ENCODE data around the gene ZNF100.
"Not testable (repeated sequence)": the region's sequence is repeated elsewhere in the genome, so short reads cannot be mapped to it uniquely, and the experiment has no call there.

Gene ZNF100

GRCh38 chr19:21704320-21704719 is 63.1 kb downstream of the ZNF100 start:
- DNase-seq (ENCODE audit: low spot score), result no peak

DNA sequence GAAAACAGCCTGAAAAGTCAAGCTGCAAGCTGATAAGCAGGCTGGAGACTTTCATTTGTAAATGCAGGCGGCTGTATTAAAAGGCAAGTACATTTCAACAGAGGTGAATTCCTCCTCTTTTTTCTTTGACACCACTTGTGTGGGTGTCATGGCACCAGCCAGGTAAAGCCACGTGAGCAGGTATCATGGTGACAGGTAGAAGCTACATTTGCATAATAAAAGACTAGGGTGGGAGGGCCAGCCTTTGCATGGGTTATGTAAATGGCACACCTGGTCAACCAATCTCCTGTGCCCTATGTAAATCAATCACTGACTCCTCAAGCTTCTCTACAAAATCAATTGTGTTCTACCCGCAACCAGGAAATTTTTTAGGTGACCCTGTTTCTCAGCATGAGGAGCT is 68.2 kb downstream of the ZNF100 start:
- DNase-seq (ENCODE audit: low spot score), result no peak

DNA sequence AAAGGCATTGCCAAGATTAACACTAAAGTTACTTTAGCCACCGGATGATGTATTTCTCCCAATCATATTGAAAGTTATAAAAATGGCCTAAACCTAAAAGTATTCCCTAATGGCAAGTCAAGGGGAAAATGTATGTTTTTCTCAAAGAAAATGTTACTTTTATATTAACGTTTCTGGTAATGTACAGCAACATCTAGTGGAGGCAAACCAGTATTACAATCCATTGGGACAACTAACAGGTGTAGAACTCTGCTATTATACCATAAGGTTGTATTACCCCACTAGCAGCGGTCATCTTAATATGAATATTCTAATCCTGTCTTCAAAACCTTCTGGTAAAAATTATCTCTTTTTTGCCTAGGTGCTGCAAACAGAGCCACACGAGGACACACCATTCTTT is 69.2 kb downstream of the ZNF100 start:
- no peak for DNase-seq (ENCODE audit: low spot score)

DNA sequence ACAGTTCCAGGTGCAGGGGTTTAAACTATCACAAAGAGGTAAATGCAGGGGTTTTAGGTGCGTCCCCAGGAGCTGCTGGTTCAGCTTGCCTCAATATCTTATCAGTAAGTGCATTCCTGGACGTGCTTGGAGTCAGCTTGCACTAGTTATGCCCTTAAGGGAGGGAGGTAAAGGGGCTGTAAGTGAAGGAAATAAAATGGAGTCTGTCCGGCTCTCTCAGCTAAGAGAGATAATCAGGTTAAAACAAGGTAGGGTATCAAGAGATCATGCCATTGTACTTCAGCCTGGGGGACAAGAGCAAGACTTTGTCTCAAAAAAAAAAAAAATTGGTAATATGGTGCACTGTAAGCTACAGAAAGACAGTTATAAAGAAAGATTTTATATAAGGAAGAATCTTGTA is 69.7 kb downstream of the ZNF100 start:
- no peak for DNase-seq (ENCODE audit: low spot score)

DNA sequence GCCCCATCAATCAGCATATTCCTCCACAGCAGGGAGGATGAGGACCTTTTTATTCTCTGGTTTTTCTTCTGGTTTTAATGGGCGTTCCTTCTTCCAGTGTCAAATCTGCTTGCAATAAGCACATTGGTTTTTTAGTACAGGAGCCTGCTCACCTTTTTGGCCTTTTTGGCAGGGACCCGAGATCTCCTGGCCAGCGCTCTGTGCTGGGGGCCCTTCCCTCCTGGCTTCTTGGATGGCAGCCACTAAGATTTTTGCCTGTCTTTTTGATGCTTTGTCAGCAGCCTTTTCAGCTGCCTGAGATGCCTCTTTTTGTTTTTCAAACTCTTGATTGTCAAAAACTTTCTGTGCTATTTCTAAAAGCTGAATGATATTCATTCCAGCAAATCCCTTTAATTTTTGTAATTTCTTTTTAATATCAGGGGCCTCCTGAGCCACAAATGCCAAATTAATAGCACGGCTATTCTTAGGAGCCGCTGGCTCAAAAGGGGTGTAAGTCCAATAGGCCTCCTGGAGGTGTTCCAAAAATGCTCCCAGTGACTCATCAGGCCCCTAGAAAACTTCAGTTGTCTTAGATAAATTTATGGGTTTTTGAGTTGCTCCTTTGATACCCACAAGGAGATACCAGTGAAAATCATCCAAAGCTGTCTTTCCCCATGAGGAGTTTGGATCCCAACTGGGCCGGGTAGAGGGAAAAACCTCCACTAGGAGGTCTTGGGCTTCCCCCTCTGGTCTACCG is 73.0 kb downstream of the ZNF100 start:
- no peak for DNase-seq (ENCODE audit: low spot score)

DNA sequence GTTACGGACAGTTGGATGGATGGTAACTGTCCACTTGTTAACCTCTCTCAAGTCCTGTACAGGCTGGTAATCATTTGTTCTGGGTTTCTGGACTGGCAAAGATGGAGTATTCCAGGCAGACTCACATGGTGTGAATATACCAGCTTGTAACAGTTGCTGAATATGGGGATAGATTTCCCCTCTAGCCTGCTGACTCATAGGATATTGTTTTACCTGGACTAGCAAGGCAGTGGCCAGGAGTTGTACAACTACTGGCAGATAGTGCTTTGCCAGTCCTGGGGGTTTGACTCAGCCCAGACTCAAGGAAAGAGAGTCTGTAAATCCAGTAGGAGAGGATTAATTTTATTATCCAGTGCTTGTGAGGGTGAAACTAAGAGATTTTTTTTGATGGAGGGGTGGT is 74.0 kb downstream of the ZNF100 start:
- no peak for DNase-seq (ENCODE audit: low spot score)

DNA sequence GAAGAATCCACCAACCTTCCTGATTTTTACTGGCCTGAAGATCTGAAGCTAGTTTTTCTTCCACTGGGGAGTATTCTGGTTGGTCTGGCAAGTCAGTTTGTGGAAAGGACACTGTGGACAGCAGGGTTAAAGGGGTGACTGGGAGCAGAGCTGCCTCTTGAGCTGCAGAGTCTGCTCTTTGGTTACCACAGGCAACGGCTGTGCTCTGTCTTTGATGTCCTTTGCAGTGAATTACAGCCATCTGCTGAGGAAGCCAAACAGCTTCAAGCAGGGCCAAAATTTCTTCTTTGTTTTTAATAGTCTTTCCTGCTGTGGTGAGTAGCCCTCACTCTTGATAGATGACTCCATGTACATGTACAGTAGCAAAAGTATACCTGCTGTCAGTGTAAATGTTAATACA is 75.7 kb downstream of the ZNF100 start:
- no peak for DNase-seq (ENCODE audit: low spot score)

DNA sequence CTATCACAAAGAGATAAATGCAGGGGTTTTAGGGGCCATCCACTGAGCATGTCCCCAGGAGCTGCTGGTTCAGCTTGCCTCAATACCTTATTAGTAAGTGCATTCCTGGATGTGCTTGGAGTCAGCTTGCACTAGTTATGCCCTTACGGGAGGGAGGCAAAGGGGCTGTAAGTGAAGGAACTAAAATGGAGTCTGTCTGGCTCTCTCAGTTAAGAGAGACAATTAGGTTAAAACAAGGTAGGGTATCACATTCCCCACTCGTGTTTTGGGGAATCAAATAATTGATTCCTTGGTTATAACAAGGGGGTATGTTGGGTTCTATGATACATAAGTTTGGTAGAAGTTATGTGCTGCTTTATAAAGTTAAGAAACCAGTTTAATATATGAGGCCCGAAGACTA is 78.9 kb downstream of the ZNF100 start:
- no peak for DNase-seq (ENCODE audit: low spot score)

- DNase-seq (ENCODE audit: low spot score), result no peak
Measured at GRCh38 chr19:21680671-21681070, 86.7 kb downstream of the ZNF100 start.

- DNase-seq (ENCODE audit: low spot score), result no peak
Measured at GRCh38 chr19:21680026-21680425, 87.4 kb downstream of the ZNF100 start.

GRCh38 chr19:21677696-21678418 is 89.5 kb downstream of the ZNF100 start:
- DNase-seq (ENCODE audit: low spot score), result no peak

- no peak for DNase-seq (ENCODE audit: low spot score)
Measured at GRCh38 chr19:21674454-21674853, 92.9 kb downstream of the ZNF100 start.

DNA sequence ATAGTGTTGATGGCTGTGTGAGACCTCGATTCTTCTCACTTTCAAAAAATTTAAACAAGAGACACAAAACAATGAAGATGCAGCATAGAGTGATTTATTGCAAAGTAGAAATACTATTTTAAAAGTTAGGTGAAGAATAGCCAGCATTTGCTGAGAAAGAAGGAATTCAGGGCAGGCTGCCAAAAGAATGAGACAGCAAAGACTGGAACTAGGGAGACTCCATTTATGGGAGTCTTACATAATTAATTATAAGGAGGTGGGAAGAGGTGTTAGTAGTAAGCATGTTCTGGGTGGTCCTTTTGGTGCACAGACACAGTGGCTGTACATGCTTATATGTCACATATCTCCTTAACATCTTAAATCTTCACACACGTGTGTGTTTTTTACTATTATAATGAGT is 93.9 kb downstream of the ZNF100 start:
- DNase-seq (ENCODE audit: low spot score), result not testable (repeated sequence)
